AG09309 (cell line): Measurements from ENCODE around the gene TERC.
"Not testable (repeated sequence)": the region's sequence is repeated elsewhere in the genome, so short reads cannot be mapped to it uniquely, and the experiment has no call there.

Experiments
- DNase-seq: peaks from one replicate; pipeline ENCODE4 v3.0.0-alpha.2; 2010; ENCODE audit warnings: low read depth
- H3K4me3 ChIP-seq: 2 replicates; pipeline ENCODE4 v1.5.1; 2011; ENCODE audit warnings: mild to moderate bottlenecking, low read depth, low read length, moderate library complexity; ENCODE audit not compliant: control insufficient read depth
- TF ChIP-seq, protein P1 (sequence below): IDR thresholded peaks from 2 replicates; pipeline ENCODE4 v1.5.1; 2011; ENCODE audit warnings: mild to moderate bottlenecking, low read depth, low read length, inconsistent platforms; ENCODE audit not compliant: insufficient read depth, control insufficient read depth; ENCODE audit errors: missing control alignments

The TERC gene

DNA sequence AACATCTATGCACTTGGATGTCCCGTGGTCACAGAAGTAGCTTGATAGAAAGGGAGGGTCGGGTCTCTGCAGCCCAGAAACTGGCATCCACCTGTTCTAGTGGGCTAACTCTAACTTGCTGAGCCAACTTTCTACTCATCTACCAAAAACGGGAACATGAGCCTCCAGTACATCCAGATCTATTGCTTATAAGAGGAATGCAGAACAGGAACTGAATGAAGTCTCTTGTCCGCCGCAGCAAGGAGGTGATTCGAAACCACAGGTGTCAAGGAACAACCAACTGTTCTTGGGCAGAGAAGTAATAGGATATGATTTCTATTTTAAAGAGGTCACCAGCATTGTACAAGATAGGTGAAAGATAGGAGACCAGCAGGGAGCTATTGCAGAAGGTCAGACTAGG lies 17.9 kb downstream of the TERC start:
- TF ChIP-seq, protein P1, sequence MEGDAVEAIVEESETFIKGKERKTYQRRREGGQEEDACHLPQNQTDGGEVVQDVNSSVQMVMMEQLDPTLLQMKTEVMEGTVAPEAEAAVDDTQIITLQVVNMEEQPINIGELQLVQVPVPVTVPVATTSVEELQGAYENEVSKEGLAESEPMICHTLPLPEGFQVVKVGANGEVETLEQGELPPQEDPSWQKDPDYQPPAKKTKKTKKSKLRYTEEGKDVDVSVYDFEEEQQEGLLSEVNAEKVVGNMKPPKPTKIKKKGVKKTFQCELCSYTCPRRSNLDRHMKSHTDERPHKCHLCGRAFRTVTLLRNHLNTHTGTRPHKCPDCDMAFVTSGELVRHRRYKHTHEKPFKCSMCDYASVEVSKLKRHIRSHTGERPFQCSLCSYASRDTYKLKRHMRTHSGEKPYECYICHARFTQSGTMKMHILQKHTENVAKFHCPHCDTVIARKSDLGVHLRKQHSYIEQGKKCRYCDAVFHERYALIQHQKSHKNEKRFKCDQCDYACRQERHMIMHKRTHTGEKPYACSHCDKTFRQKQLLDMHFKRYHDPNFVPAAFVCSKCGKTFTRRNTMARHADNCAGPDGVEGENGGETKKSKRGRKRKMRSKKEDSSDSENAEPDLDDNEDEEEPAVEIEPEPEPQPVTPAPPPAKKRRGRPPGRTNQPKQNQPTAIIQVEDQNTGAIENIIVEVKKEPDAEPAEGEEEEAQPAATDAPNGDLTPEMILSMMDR, result no peak
- DNase-seq, result no peak
- H3K4me3 ChIP-seq, result no peak overlapping the region

DNA sequence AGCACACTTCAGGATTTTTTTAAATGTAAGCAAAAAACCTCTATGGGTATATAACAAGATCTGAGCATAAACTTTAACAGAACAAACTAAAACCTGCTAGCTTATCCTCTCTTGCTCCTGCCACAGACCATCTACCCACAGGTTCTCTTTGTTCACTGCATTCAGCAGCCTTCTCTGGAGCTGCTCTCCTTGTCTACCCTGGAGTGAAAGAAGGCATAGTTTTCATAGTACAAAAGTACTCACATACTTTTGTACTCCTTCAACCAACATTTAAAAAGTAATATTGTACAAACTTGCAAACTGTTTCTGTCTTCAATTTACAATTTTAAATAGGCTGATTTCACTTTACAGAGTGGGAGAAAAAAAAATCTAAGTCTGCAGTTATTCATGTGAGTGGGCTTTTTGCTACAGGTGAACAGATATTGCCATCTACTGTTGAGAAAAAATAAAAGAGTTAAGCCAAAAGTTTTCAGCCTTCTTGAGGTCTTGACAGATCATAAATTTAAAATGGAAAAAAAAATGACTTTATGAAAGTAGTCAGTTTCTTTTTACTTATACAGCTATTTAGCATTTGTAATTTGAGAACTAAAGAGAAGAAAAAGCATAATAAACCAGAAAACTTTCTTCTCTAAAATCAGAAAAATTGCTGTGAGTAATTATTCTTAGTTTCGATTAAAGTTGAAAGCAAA lies 20.4 kb downstream of the TERC start:
- TF ChIP-seq, protein P1, result peak; percentile 37
- H3K4me3 ChIP-seq, result no peak overlapping the region
- DNase-seq, result no peak

DNA sequence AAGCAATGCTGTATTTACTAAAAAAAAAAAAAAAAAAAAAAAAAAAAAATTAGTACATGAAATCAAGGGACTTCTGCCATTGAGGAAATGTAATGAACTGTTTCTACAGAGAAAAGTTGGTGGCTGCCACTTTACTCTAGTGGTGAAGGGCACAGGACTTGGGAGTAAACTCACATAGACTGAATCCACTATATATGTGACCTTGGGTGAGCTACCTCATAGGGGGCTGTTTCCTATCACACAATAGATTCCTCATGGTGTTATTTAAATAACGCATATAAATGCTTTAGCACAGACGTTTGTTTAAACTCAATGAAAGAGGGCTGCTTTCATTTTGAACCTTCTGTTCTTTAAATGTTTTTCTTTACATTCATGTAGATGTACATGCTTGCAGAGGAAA lies 25.8 kb downstream of the TERC start:
- TF ChIP-seq, protein P1, result no peak
- no peak overlapping the region for H3K4me3 ChIP-seq
- no peak for DNase-seq

DNA sequence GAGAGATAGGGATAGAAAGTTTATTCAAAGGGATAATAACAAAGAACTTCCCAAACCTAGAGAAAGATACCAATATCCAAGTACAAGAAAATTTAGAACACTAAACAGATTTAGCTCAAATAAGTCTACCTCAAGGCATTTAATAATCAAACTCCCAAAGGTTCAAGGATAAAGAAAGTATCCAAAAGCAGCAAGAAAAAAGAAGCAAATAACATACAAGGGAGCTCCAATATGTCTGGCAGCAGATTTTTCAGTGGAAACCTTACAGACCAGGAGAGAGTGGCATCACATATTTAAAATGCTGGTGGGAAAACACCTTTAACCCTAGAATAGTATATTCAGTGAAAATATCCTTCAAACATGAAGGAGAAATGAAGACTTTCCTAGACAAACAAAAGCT lies 33.0 kb downstream of the TERC start:
- DNase-seq, H3K4me3 ChIP-seq: not testable (repeated sequence)

DNA sequence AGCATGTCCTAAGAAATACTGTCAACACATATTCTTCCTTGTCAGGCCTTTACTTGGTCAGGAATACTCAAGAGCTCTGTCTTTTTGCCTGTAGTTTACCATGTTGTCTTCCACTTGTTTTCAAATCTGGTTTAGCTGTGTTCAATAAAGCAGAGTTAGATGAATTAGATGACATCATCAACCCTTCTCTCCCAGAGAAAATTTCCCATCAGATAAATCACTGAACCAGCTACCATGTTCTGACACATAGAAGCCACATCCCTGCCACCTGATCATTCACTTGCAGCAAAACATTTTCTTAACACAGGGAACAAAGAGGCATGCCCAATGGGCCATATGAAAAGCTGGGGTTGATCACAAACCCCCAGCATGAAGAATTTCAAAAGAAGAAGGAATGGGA lies 42.1 kb downstream of the TERC start:
- DNase-seq, result no peak
- no peak overlapping the region for H3K4me3 ChIP-seq
- TF ChIP-seq, protein P1, result no peak

DNA sequence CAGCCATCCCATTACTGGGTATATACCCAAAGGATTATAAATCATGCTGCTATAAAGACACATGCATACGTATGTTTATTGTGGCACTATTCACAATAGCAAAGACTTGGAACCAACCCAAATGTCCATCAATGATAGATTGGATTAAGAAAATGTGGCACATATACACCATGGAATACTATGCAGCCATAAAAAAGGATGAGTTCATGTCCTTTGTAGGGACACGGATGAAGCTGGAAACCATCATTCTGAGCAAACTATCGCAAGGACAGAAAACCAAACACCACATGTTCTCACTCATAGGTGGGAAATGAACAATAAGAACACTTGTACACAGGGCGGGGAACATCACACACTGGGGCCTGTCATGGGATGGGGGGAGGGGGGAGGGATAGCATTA lies 46.4 kb downstream of the TERC start:
- DNase-seq, H3K4me3 ChIP-seq: not testable (repeated sequence)
